Ascending aorta (tissue), 2 donors: ENCODE data around the gene ADCY7. TPM values are rescaled to one million over a fixed set of nuclear protein-coding genes. Genes with fewer than 3 reads are reported as not detected.

Source experiments
- DNase-seq, 2 donors: peaks; one replicate each; pipeline ENCODE4 v3.0.0-alpha.2; 2019; ENCODE audit warnings: low spot score in 2 of 2
- H3K27ac ChIP-seq, 2 donors: fragments of 200-600 bp; sonication (generic); one replicate each; pipeline ENCODE4 v1.5.1; 2016 to 2017; ENCODE audit warnings: mild to moderate bottlenecking in 1 of 2
- H3K27me3 ChIP-seq: fragments of 200-600 bp; sonication (generic); one replicate; pipeline ENCODE4 v1.5.1; 2017
- H3K36me3 ChIP-seq, 2 donors: fragments of 200-600 bp; sonication (generic); one replicate each; pipeline ENCODE4 v1.5.1; 2016
- H3K4me1 ChIP-seq, 2 donors: fragments of 200-600 bp; sonication (generic); one replicate each; pipeline ENCODE4 v1.5.1; 2016 to 2017; ENCODE audit warnings: mild to moderate bottlenecking in 1 of 2
- H3K4me3 ChIP-seq, 2 donors: fragments of 200-600 bp; sonication (generic); one replicate each; pipeline ENCODE4 v1.5.1; 2016 to 2017; ENCODE audit warnings: mild to moderate bottlenecking in 1 of 2
- H3K9me3 ChIP-seq, 2 donors: fragments of 200-600 bp; sonication (generic); one replicate each; pipeline ENCODE4 v1.5.1; 2016
- intact Hi-C: fragments of 100-400 bp; cut with DNase I; formaldehyde crosslinking; loops from one replicate; pipeline ENCODE4 v1.15.1; 2023
- total RNA-seq: library from RNA; depleted of rRNA; stranded (reverse); fragments of >200 nt; gene quantifications from one replicate; pipeline ENCODE4 v1.1.0, GENCODE V29; 2016
- TF ChIP-seq, protein P1 (sequence below), 3 experiments: fragments of 200-600 bp in 2 of 3; fragments of 450-650 bp in 1 of 3; sonication (generic) in 2 of 3; IDR thresholded peaks; one replicate each; pipeline ENCODE4 v1.5.1; 2016 to 2019; ENCODE audit warnings: antibody characterized with exemption in 3 of 3, mild to moderate bottlenecking in 1 of 3, moderate library complexity in 1 of 3

Gene ADCY7
- total RNA-seq, 1 donor from 2014 or later = 8.2 TPM

DNA sequence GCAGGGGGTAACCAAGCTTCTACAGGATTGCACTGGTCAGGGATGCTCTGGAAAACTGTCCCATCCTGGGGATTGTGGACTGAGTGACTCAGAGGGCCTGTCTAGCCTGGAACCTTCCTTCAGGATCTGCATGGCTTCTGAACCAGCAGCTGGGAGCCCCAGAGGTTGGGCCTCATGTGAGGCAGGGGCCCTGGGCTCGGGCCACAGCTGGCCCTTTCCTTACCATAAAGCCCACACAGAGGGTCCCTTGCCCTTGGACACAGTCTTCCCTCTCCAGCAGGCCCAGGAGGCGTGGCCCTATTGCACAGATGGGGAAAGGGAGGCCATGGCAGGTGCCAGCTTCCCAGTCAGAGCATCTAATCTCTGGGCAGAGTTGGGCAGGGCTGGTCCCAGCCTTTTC is 30.5 kb downstream of the ADCY7 start:
- H3K27me3 ChIP-seq = no peaks in the 10 kb centered on the region
- peaks cover 0 to 3% of the 10 kb centered on the region in 2 donors for H3K36me3 ChIP-seq
- H3K27ac ChIP-seq = no peak overlapping the region
- TF ChIP-seq, protein P1, sequence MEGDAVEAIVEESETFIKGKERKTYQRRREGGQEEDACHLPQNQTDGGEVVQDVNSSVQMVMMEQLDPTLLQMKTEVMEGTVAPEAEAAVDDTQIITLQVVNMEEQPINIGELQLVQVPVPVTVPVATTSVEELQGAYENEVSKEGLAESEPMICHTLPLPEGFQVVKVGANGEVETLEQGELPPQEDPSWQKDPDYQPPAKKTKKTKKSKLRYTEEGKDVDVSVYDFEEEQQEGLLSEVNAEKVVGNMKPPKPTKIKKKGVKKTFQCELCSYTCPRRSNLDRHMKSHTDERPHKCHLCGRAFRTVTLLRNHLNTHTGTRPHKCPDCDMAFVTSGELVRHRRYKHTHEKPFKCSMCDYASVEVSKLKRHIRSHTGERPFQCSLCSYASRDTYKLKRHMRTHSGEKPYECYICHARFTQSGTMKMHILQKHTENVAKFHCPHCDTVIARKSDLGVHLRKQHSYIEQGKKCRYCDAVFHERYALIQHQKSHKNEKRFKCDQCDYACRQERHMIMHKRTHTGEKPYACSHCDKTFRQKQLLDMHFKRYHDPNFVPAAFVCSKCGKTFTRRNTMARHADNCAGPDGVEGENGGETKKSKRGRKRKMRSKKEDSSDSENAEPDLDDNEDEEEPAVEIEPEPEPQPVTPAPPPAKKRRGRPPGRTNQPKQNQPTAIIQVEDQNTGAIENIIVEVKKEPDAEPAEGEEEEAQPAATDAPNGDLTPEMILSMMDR (IDR thresholded peaks at IDR 0.05) = no peak
- intact Hi-C loops = no loop called here
- no peak for DNase-seq
- H3K9me3 ChIP-seq = no peaks in the 10 kb centered on the region
- no peak overlapping the region for H3K4me3 ChIP-seq
- H3K4me1 ChIP-seq = no peaks in the 10 kb centered on the region

DNA sequence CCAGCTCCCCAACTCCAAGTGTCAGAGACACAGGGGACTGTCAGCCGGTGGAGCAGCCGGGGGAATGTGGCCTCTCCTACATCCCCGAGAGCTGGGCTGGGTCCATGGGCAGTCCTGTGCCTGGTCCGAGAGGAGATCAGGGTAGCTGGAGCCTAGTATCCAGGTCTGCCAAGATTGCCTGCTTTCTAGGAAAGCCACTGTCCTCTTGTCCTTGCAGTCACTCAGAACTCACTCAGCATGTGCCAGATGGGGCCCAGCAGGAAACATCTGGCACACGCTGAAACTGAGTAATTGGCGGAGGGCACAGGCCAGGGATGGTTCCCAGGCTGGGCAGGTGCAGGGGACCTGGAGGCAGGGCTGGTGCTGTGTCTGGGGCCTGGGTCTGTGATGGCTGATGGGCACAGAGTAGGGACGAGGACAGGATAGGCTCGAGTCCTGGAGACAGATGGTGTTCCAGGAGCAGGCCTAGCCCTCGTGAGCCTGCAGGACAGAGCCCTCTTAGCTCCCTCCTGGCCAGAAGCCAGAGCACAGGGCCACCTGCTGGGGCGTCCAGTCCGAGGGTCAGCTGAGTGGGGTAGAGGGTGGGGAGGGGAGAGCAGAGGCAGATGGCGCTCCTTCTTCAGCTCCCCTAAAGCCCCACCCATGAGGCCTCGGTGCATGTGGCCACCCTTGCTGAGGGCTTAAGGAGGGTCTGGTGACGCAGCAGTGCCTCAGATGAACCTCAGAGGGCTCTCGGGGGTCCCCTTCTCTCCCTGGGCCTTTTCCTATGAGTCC is 31.1 kb downstream of the ADCY7 start:
- DNase-seq = no peak
- Histone ChIP-seq H3K4me3 (no peak overlapping the region), H3K27me3 (no peaks in the 10 kb centered on the region), H3K9me3 (no peaks in the 10 kb centered on the region), H3K36me3 (peaks cover 0 to 3% of the 10 kb centered on the region in 2 donors), H3K4me1 (no peaks in the 10 kb centered on the region), H3K27ac (no peak overlapping the region)
- intact Hi-C loops = no loop called here
- TF ChIP-seq, protein P1 (IDR thresholded peaks at IDR 0.05) = no peak

GRCh38 chr16:50298075-50298460 is 31.7 kb downstream of the ADCY7 start:
- DNase-seq = no peak
- H3K36me3 ChIP-seq = peaks cover 0 to 3% of the 10 kb centered on the region in 2 donors
- no peak overlapping the region for H3K4me3 ChIP-seq
- no peak overlapping the region for H3K27ac ChIP-seq
- no peaks in the 10 kb centered on the region for H3K9me3 ChIP-seq
- intact Hi-C loops = no loop called here
- TF ChIP-seq, protein P1 (IDR thresholded peaks at IDR 0.05) = no peak
- H3K4me1 ChIP-seq = no peaks in the 10 kb centered on the region
- H3K27me3 ChIP-seq = no peaks in the 10 kb centered on the region

DNA sequence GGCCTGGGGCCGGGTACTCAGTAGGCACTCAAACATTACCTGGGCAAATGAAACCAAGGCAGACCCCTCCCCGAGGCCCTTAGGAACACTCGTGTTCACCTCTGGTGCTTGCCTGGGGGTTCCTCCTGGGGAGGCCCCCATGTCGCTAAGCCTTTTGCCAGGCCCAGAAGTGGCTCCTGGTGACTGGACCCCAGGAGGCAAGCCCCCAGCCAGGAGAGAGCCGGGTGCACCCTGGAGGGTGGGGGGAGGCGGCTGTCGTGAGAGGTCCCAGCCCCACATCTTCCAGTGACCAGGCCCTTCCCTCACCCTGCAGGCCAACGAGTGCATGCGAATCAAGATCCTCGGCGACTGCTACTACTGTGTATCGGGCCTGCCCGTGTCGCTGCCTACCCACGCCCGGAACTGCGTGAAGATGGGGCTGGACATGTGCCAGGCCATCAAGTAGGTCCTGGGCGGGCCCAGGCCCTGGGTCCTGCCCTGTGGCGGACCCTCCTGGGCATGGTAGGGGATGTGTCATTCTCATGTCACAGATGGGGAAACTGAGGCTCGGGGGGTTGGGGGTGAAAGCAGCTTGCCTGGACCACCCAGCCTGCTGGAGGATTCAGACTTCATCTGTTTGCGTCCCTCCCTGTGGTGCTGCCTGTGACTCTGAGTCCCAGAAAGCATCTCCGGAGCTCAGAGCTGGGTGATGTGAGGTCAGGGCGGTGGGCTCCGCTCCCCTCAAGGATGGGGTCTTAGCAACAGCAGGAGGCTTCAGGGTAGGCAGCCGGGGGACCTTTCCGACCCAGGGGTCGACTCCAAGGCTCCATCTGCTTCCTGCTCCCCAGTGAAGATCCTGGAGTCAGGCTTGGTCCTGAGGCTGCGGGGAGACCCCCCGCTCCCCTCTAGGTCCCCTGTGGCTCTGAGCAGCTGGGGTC is 32.5 kb downstream of the ADCY7 start:
- H3K27ac ChIP-seq = no peak overlapping the region
- no peaks in the 10 kb centered on the region for H3K9me3 ChIP-seq
- peaks cover 0 to 3% of the 10 kb centered on the region in 2 donors for H3K36me3 ChIP-seq
- H3K4me1 ChIP-seq = no peaks in the 10 kb centered on the region
- TF ChIP-seq, protein P1 (IDR thresholded peaks at IDR 0.05) = no peak
- no peaks in the 10 kb centered on the region for H3K27me3 ChIP-seq
- DNase-seq = no peak
- no peak overlapping the region for H3K4me3 ChIP-seq
- intact Hi-C loops = no loop called here

GRCh38 chr16:50299508-50300105 is 33.3 kb downstream of the ADCY7 start:
- TF ChIP-seq, protein P1 (IDR thresholded peaks at IDR 0.05) = no peak
- H3K4me1 ChIP-seq = no peaks in the 10 kb centered on the region
- H3K9me3 ChIP-seq = no peaks in the 10 kb centered on the region
- no peak overlapping the region for H3K4me3 ChIP-seq
- H3K27me3 ChIP-seq = no peaks in the 10 kb centered on the region
- no peak overlapping the region for H3K27ac ChIP-seq
- intact Hi-C loops = no loop called here
- no peak for DNase-seq
- no peaks in the 10 kb centered on the region for H3K36me3 ChIP-seq
